Measurements from ENCODE around the gene IFT74.
"Not testable (repeated sequence)": the region's sequence is repeated elsewhere in the genome, so short reads cannot be mapped to it uniquely, and the experiment has no call there.

Gene IFT74

GRCh38 chr9:27073841-27074728 lies 117.9 kb downstream of the IFT74 start:
- DNase-seq (ENCODE audit: low read depth): no peak

GRCh38 chr9:27078685-27079084 lies 122.5 kb downstream of the IFT74 start:
- DNase-seq (ENCODE audit: low read depth): no peak

DNA sequence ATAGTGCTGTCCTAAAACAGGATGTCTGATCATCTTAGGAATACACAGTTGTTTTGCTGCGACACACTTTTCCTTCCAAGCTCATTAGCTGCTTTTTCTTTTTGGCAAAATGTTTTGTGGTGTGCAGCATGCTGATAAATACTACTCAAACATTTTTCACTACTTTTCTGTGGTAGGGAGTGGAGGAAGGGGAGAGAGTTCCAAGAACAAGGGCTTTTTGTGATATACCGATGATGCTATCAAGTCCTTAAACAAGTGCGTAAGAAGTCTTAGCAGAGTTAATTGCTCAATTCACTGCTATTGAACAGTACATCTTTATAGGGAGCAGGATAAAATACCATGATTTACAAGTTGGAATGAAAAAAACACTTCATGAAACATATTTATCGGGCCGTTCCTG lies 129.2 kb downstream of the IFT74 start:
- no peak for DNase-seq (ENCODE audit: low read depth)

DNA sequence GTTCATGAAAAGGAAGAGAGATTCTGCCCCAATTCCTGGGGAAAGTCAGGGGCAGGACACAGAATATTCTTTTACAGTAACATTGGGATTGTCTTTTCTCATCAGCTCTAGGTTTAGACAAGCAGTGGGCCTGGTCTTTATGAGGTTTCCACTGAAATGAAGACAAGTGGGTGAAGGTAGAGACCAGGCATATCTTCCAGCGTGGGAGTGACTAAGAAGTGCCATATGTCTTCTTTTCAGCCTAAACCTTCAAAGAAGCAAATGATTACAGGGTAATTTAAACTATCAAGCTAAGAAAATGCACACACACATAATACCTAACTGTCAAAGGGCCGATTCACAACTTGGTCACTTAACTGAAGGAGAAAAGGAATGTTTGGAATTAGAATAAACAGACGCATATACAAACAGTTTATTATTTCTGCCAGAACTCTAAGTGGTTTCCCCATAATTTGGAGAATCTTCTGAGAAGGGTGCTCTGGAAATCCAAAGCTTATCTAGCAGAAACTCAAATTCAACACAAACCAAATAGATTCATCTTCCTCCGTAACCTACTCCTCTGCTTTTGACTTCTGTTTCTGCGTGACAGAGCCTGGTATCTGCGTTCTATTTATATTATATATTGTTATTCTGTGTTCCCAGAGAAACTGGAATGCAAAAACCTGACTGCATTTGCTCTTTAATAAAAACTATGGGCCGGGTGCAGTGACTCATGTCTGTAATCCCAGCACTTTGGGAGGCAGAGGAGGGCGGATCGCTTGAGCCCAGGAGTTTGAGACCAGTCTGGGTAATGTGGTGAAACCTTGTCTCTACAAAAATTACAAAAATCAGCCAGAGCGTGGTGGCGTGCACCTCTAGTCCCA lies 130.8 kb downstream of the IFT74 start:
- no peak for DNase-seq (ENCODE audit: low read depth)

- DNase-seq (ENCODE audit: low read depth): no peak
Observed at GRCh38 chr9:27088981-27089380, 132.8 kb downstream of the IFT74 start.

DNA sequence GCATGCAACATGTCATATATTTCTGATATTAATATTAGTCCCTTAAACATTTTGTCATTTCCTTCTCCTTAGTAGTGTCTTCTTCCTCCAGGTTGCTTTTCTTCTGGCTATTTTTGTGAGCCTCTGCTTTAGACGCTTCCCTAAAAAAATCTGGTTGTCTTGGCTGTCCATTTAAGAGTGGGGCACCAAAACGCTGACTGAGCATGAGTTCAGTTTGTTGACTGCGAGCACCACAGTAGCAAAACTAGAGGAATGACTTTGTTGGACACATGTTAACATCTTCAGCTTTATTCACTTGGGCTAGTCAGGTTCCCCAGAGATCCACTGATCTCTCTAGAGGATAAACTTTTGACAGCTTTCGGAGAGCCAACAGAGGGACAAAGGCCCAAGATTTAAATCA lies 133.5 kb downstream of the IFT74 start:
- DNase-seq (ENCODE audit: low read depth): no peak

GRCh38 chr9:27090231-27090630 lies 134.0 kb downstream of the IFT74 start:
- DNase-seq (ENCODE audit: low read depth): no peak

- no peak for DNase-seq (ENCODE audit: low read depth)
Observed at GRCh38 chr9:27090711-27091110, 134.5 kb downstream of the IFT74 start.

DNA sequence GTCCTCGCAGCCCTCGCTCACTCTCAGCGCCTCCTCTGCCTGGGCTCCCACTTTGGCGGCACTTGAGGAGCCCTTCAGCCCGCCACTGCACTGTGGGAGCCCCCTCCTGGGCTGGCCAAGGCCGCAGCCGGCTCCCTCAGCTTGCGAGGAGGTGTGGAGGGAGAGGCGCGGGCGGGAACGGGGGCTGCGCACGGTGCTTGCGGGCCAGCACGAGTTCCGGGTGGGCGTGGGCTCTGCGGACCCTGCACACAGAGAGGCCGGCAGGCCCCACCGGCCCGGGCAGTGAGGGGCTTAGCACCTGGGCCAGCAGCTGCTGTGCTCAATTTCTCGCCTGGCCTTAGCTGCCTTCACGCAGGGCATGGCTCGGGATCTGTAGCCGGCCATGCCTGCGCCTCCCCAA lies 136.3 kb downstream of the IFT74 start:
- not testable (repeated sequence) for DNase-seq (ENCODE audit: low read depth)

GRCh38 chr9:27093384-27094067 lies 137.3 kb downstream of the IFT74 start:
- DNase-seq (ENCODE audit: low read depth): not testable (repeated sequence)

- DNase-seq (ENCODE audit: low read depth): no peak
Observed at GRCh38 chr9:27094640-27095298, 138.6 kb downstream of the IFT74 start.

- no peak for DNase-seq (ENCODE audit: low read depth)
Observed at GRCh38 chr9:27107241-27107640, 151.0 kb downstream of the IFT74 start.

- DNase-seq (ENCODE audit: low read depth): no peak
Observed at GRCh38 chr9:27108981-27109541, 152.8 kb downstream of the IFT74 start, which contains the start of gene TEK. Gene TEK, plus strand, starts transcription at chr9:27109225. Its CDS starts 366 bp downstream, at chr9:27109591.

DNA sequence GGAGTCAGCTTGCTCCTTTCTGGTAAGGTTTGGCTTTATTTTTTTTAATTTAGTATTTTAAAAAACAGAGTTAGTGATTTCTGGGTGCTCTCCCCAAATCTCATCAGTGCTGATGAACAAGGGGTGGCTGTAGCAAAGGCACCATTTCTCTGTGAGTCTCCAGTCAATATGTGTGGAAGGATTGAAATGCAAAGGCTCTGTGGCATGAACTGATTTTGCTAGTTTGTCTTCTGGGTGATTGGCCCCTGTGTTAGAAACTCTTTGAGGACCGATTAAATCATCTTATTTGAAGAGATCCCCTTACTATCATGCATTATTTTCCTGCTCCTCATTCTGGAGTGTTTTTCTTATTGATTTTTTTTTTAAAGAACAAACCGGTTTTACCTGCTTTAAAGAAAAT lies 153.4 kb downstream of the IFT74 start:
- no peak for DNase-seq (ENCODE audit: low read depth)

GRCh38 chr9:27110181-27110580 lies 154.0 kb downstream of the IFT74 start:
- DNase-seq (ENCODE audit: low read depth): no peak

DNA sequence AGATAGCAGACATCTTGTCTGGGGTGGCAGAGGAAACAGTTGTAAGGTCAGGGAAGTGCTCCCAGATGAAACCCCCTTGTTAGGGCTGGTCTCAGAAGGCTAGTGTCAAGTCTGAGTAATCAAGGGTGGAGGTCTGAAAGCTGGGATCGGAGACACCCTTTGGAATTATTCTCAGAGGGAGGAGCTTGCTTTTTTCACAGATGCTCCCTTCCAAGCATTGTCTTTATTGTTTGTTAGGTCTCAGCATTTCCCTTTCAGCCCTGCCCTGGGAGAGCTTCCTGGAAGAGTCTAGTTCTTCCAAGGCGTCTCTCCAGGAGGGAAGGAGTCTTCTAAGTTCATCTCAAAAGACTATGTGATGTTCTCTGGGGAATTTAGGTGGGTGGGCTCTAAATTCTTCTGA lies 156.0 kb downstream of the IFT74 start:
- no peak for DNase-seq (ENCODE audit: low read depth)

Measured in stimulated activated CD8-positive, alpha-beta memory T cell treated with anti-CD3 and anti-CD28 coated beads, Interleukin-4, amount 100 ng/mL, for 24 hours (primary cell).